MCF 10A (cell line): ENCODE data around the gene GRIK5. TPM values are rescaled to one million over a fixed set of nuclear protein-coding genes. Genes with fewer than 3 reads are reported as not detected.

Source experiments
- BruUV-seq: library from RNA; stranded (reverse); fragments of 400-500 nt; replicated peaks from 2 replicates; lab custom pipeline; 2021; lab: Mats Ljungman, UMichigan
- CTCF ChIA-PET: fragments of 300-600 bp; sonication (Branson Sonifier 250); formaldehyde crosslinking; extraction: SDS; loops from one replicate; lab custom pipeline; 2021; ENCODE audit warnings: antibody characterized with exemption, inconsistent platforms; lab: Yijun Ruan, JAX
- POLR2A ChIA-PET: fragments of 300-600, 350-650 bp; sonication (Branson Sonifier 250); formaldehyde crosslinking; extraction: SDS; loops from one replicate; lab custom pipeline; 2020; ENCODE audit warnings: antibody characterized with exemption, inconsistent platforms; lab: Yijun Ruan, JAX
- DNase-seq: peaks from one replicate; pipeline ENCODE4 v3.0.0-alpha.2; 2018; ENCODE audit not compliant: unreplicated experiment
- H3K27ac Mint-ChIP-seq: one replicate; pipeline ENCODE4 v1.8.0; 2022; ENCODE audit warnings: mild to moderate bottlenecking, low read depth, mixed read lengths; ENCODE audit not compliant: unreplicated experiment
- H3K27me3 Mint-ChIP-seq: one replicate; pipeline ENCODE4 v1.8.0; 2022; ENCODE audit warnings: mixed read lengths; ENCODE audit not compliant: insufficient read depth, unreplicated experiment
- H3K36me3 Mint-ChIP-seq: one replicate; pipeline ENCODE4 v1.8.0; 2022; ENCODE audit warnings: mild to moderate bottlenecking, moderate library complexity, mixed read lengths; ENCODE audit not compliant: insufficient read depth, unreplicated experiment
- H3K4me1 Mint-ChIP-seq: one replicate; pipeline ENCODE4 v1.8.0; 2022; ENCODE audit warnings: mixed read lengths; ENCODE audit not compliant: insufficient read depth, unreplicated experiment
- H3K4me3 Mint-ChIP-seq: one replicate; pipeline ENCODE4 v1.8.0; 2022; ENCODE audit warnings: mild to moderate bottlenecking, moderate library complexity, mixed read lengths; ENCODE audit not compliant: unreplicated experiment
- H3K9me3 Mint-ChIP-seq: one replicate; pipeline ENCODE4 v1.8.0; 2022; ENCODE audit warnings: mixed read lengths; ENCODE audit not compliant: unreplicated experiment
- intact Hi-C: fragments of 100-400 bp; cut with micrococcal nuclease; formaldehyde crosslinking; loops from 2 replicates; pipeline ENCODE4 v1.14.1; 2022
- total RNA-seq: library from RNA; stranded (reverse); gene quantifications from 2 replicates; pipeline ENCODE4 v1.2.3, GENCODE V29; 2022
- TF ChIP-seq, protein P1 (sequence below): fragments of 200-600 bp; IDR thresholded peaks from one replicate; pipeline ENCODE4 v1.8.0; 2022; ENCODE audit warnings: antibody characterized with exemption, mild to moderate bottlenecking; ENCODE audit not compliant: unreplicated experiment

GRIK5 gene
- total RNA-seq, 1 experiment from 2014 or later, result 1.8 TPM

DNA sequence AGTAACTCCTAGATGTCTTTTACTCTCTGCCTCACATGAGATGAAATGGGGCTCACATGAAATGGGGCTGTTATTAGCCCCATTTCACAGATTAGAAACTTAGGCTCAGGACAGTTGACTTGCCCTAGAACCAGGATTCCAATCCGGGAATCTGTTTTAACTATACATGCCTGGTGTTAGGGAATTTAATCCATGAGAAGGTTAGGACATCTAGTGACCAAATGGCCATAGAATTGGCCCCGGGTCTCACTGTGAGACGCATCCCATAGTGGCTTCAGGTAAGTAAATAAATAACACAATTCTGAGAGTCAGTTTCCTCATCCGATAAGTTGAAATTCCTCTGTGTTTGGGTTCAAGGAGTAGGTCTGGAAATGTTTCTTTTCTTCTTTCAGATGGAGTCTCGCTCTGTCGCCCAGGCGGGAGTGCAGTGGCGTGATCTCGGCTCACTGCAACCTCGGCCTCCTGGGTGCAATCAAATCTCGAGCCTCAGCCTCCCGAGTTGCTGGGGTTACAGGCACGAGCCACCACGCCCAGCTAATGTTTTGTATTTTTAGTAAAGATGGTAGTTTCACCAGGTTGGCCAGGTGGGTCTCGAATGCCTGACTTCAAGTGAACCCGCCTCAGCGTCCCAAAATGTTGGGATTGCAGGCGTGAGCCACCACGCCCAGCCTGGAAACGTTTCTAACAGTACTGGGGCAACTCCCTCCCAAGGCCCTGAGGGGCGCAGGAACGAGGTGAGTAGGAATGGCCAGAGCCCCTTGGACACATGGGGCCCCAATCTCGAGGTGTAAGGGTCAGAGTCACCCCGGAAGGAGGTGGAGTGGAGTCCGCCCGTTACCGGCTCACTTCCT lies 4.7 kb upstream of the GRIK5 start:
- Mint-ChIP-seq H3K4me1 (peaks cover 29% of the 10 kb centered on the region), H3K27ac (peak overlapping the region; percentile 100), H3K27me3 (no peaks in the 10 kb centered on the region), H3K36me3 (peaks cover 43% of the 10 kb centered on the region), H3K4me3 (peak overlapping the region; percentile 100), H3K9me3 (no peaks in the 10 kb centered on the region)
- ChIA-PET CTCF (no interaction called here), POLR2A (interaction anchor here (0.6 to 0.7 kb wide), 4 partner anchors 23 to 255 kb away, joined by 3 to 5 read pairs (median 3); no protein-coding TSS in a partner anchor)
- DNase-seq, result no peak
- BruUV-seq, result no TSS peak
- intact Hi-C loops, result loop anchor here (1.0 kb wide), 1 partner anchor 23 kb away; no protein-coding TSS in a partner anchor
- TF ChIP-seq, protein P1, sequence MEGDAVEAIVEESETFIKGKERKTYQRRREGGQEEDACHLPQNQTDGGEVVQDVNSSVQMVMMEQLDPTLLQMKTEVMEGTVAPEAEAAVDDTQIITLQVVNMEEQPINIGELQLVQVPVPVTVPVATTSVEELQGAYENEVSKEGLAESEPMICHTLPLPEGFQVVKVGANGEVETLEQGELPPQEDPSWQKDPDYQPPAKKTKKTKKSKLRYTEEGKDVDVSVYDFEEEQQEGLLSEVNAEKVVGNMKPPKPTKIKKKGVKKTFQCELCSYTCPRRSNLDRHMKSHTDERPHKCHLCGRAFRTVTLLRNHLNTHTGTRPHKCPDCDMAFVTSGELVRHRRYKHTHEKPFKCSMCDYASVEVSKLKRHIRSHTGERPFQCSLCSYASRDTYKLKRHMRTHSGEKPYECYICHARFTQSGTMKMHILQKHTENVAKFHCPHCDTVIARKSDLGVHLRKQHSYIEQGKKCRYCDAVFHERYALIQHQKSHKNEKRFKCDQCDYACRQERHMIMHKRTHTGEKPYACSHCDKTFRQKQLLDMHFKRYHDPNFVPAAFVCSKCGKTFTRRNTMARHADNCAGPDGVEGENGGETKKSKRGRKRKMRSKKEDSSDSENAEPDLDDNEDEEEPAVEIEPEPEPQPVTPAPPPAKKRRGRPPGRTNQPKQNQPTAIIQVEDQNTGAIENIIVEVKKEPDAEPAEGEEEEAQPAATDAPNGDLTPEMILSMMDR, result no peak

- intact Hi-C loops, result no loop called here
- CTCF ChIA-PET, result interaction anchor here (0.8 kb wide), 1 partner anchor 36 kb away, joined by 3 read pairs; no protein-coding TSS in a partner anchor
- H3K27me3 Mint-ChIP-seq, result no peaks in the 10 kb centered on the region
- no peak overlapping the region for H3K4me3 Mint-ChIP-seq
- POLR2A ChIA-PET, result no interaction called here
- H3K4me1 Mint-ChIP-seq, result peaks cover 7% of the 10 kb centered on the region
- H3K27ac Mint-ChIP-seq, result no peak overlapping the region
- BruUV-seq, result no TSS peak
- H3K36me3 Mint-ChIP-seq, result peaks cover 13% of the 10 kb centered on the region
- TF ChIP-seq, protein P1, result no peak
- no peak for DNase-seq
- no peaks in the 10 kb centered on the region for H3K9me3 Mint-ChIP-seq
Measured at GRCh38 chr19:42071247-42071646, 1.2 kb upstream of the GRIK5 start.

- CTCF ChIA-PET, result interaction anchor here (0.6 to 0.9 kb wide), 2 partner anchors 329 to 1852 kb away, joined by 3 read pairs; no protein-coding TSS in a partner anchor
- no peak overlapping the region for H3K27ac Mint-ChIP-seq
- intact Hi-C loops, result no loop called here
- no peaks in the 10 kb centered on the region for H3K27me3 Mint-ChIP-seq
- TF ChIP-seq, protein P1, result no peak
- H3K4me1 Mint-ChIP-seq, result no peaks in the 10 kb centered on the region
- BruUV-seq, result no TSS peak
- no peaks in the 10 kb centered on the region for H3K9me3 Mint-ChIP-seq
- POLR2A ChIA-PET, result no interaction called here
- H3K4me3 Mint-ChIP-seq, result no peak overlapping the region
- no peak for DNase-seq
- peaks cover 6% of the 10 kb centered on the region for H3K36me3 Mint-ChIP-seq
Measured at GRCh38 chr19:42068756-42069571, 1.0 kb downstream of the GRIK5 start.

GRCh38 chr19:42068361-42068755 lies 1.6 kb downstream of the GRIK5 start:
- Mint-ChIP-seq H3K36me3 (peaks cover 6% of the 10 kb centered on the region), H3K4me3 (no peak overlapping the region), H3K27ac (no peak overlapping the region), H3K27me3 (no peaks in the 10 kb centered on the region), H3K4me1 (no peaks in the 10 kb centered on the region), H3K9me3 (no peaks in the 10 kb centered on the region)
- TF ChIP-seq, protein P1, result no peak
- BruUV-seq, result no TSS peak
- CTCF ChIA-PET, result interaction anchor here (0.6 to 0.9 kb wide), 3 partner anchors 124 to 1851 kb away, joined by 3 read pairs; no protein-coding TSS in a partner anchor
- intact Hi-C loops, result no loop called here
- DNase-seq, result no peak
- POLR2A ChIA-PET, result no interaction called here
